Astrocyte of the cerebellum (primary cell): ENCODE data around the gene ZDHHC14.

ENCODE experiments used
- DNase-seq: peaks from one replicate; pipeline ENCODE4 v3.0.0-alpha.2; 2011; ENCODE audit warnings: low read depth
- H3K4me3 ChIP-seq: 2 replicates; pipeline ENCODE4 v1.5.1; 2011; ENCODE audit warnings: mild to moderate bottlenecking, low read depth, low read length, moderate library complexity
- CTCF ChIP-seq: IDR thresholded peaks from 2 replicates; pipeline ENCODE4 v1.5.1; 2012; ENCODE audit warnings: low read length, low read depth, moderate library complexity, mild to moderate bottlenecking; ENCODE audit errors: missing control alignments
- in situ Hi-C: cut with HindIII; loops from 2 replicates; pipeline ENCODE4 v1.10.0; 2017; ENCODE audit warnings: low sequenced_read_pairs

Gene ZDHHC14

GRCh38 chr6:157412791-157413190 is 31.8 kb downstream of the ZDHHC14 start:
- no peak for TF ChIP-seq CTCF
- DNase-seq, result no peak
- in situ Hi-C loops, result no loop called here
- no peak overlapping the region for H3K4me3 ChIP-seq

- in situ Hi-C loops, result no loop called here
- H3K4me3 ChIP-seq, result no peak overlapping the region
- no peak for DNase-seq
- TF ChIP-seq CTCF, result no peak
Observed at GRCh38 chr6:157420497-157420896, 39.5 kb downstream of the ZDHHC14 start.

GRCh38 chr6:157424491-157425020 is 43.6 kb downstream of the ZDHHC14 start:
- H3K4me3 ChIP-seq, result no peak overlapping the region
- no peak for DNase-seq
- TF ChIP-seq CTCF, result no peak
- in situ Hi-C loops, result no loop called here

- no peak overlapping the region for H3K4me3 ChIP-seq
- no peak for TF ChIP-seq CTCF
- in situ Hi-C loops, result no loop called here
- no peak for DNase-seq
Observed at GRCh38 chr6:157427969-157428368, 47.0 kb downstream of the ZDHHC14 start.

GRCh38 chr6:157428427-157429202 is 47.6 kb downstream of the ZDHHC14 start:
- no peak for TF ChIP-seq CTCF
- DNase-seq, result no peak
- in situ Hi-C loops, result no loop called here
- H3K4me3 ChIP-seq, result no peak overlapping the region

GRCh38 chr6:157429248-157429647 is 48.3 kb downstream of the ZDHHC14 start:
- no peak overlapping the region for H3K4me3 ChIP-seq
- no peak for DNase-seq
- no peak for TF ChIP-seq CTCF
- in situ Hi-C loops, result no loop called here

- no peak overlapping the region for H3K4me3 ChIP-seq
- in situ Hi-C loops, result no loop called here
- DNase-seq, result no peak
- no peak for TF ChIP-seq CTCF
Observed at GRCh38 chr6:157430834-157431233, 49.8 kb downstream of the ZDHHC14 start.
